A204.1 (cell line): ENCODE results near the gene PGLYRP1.

Experiments
- FAIRE-seq: peaks from 2 replicates; lab custom pipeline; 2012; peaks lifted over from hg19 to GRCh38; lab: Jason Lieb, UNC

Gene PGLYRP1

GRCh38 chr19:46022431-46023310 lies at the start of gene PGLYRP1:
Gene PGLYRP1, minus strand, starts transcription at chr19:46023053. Its CDS starts 32 bp downstream, at chr19:46023021.
- no peak for FAIRE-seq

GRCh38 chr19:46069806-46070341 lies 47.0 kb upstream of the PGLYRP1 start:
- no peak for FAIRE-seq

- no peak for FAIRE-seq
Measured at GRCh38 chr19:46068345-46069258, 45.7 kb upstream of the PGLYRP1 start.

GRCh38 chr19:46067691-46068090 lies 44.8 kb upstream of the PGLYRP1 start:
- FAIRE-seq: no peak

GRCh38 chr19:46066471-46066870 lies 43.6 kb upstream of the PGLYRP1 start:
- no peak for FAIRE-seq

- FAIRE-seq: no peak
Measured at GRCh38 chr19:46065486-46066071, 42.7 kb upstream of the PGLYRP1 start.

- FAIRE-seq: no peak
Measured at GRCh38 chr19:46063201-46063600, 40.3 kb upstream of the PGLYRP1 start.

GRCh38 chr19:46060012-46060411 lies 37.2 kb upstream of the PGLYRP1 start:
- no peak for FAIRE-seq

GRCh38 chr19:46058778-46059177 lies 35.9 kb upstream of the PGLYRP1 start:
- no peak for FAIRE-seq

GRCh38 chr19:46056536-46056935 lies 33.7 kb upstream of the PGLYRP1 start:
- no peak for FAIRE-seq

GRCh38 chr19:46052896-46053295 lies 30.0 kb upstream of the PGLYRP1 start:
- no peak for FAIRE-seq

GRCh38 chr19:46049597-46049996 lies 26.7 kb upstream of the PGLYRP1 start:
- FAIRE-seq: no peak

- no peak for FAIRE-seq
Measured at GRCh38 chr19:46043519-46043918, 20.7 kb upstream of the PGLYRP1 start.

- FAIRE-seq: no peak
Measured at GRCh38 chr19:46042252-46042883, 19.5 kb upstream of the PGLYRP1 start.

- FAIRE-seq: no peak
Measured at GRCh38 chr19:46040952-46041500, 18.2 kb upstream of the PGLYRP1 start, which contains the start of gene IGFL4. Gene IGFL4, minus strand, starts transcription at chr19:46041002. Its CDS starts 40 bp downstream, at chr19:46040962.

GRCh38 chr19:46040125-46040524 lies 17.3 kb upstream of the PGLYRP1 start:
- no peak for FAIRE-seq

GRCh38 chr19:46036744-46037128 lies 13.9 kb upstream of the PGLYRP1 start:
- FAIRE-seq: no peak

GRCh38 chr19:46035986-46036743 lies 13.3 kb upstream of the PGLYRP1 start:
- no peak for FAIRE-seq

GRCh38 chr19:46035546-46035945 lies 12.7 kb upstream of the PGLYRP1 start:
- no peak for FAIRE-seq

- FAIRE-seq: no peak
Measured at GRCh38 chr19:46033401-46033800, 10.5 kb upstream of the PGLYRP1 start.

- no peak for FAIRE-seq
Measured at GRCh38 chr19:46032597-46033025, 9.8 kb upstream of the PGLYRP1 start.
